DND-41 (cell line): ENCODE measurements around the gene CFAP58.

Experiments used
- CTCF ChIP-seq: IDR thresholded peaks from 2 replicates; pipeline ENCODE4 v1.5.1; 2012; ENCODE audit warnings: borderline replicate concordance, low read length, moderate library complexity, mild to moderate bottlenecking; ENCODE audit not compliant: poor library complexity, severe bottlenecking; ENCODE audit errors: extremely low read depth
- EZH2 ChIP-seq: IDR thresholded peaks from 3 replicates; pipeline ENCODE4 v1.6.1; 2012; ENCODE audit warnings: borderline replicate concordance, low read depth, mild to moderate bottlenecking, moderate library complexity, low read length, inconsistent platforms; ENCODE audit not compliant: severe bottlenecking

GRCh38 chr10:104336821-104337467 is 16.7 kb upstream of the CFAP58 start:
- TF ChIP-seq CTCF (no peak), EZH2 (no peak)
